Neural progenitor cell (in vitro differentiated cells): Measurements from ENCODE around the gene RFPL3.

ENCODE experiments used
- EZH2 ChIP-seq: fragments of 200-600 bp; sonication (generic); IDR thresholded peaks from 2 replicates; pipeline ENCODE4 v1.6.1; 2017; ENCODE audit warnings: antibody characterized with exemption, mild to moderate bottlenecking, moderate library complexity
- TF ChIP-seq, protein P1 (sequence below): fragments of 200-600 bp; sonication (generic); IDR thresholded peaks from 2 replicates; pipeline ENCODE4 v1.5.1; 2017; ENCODE audit warnings: antibody characterized with exemption, mild to moderate bottlenecking

DNA sequence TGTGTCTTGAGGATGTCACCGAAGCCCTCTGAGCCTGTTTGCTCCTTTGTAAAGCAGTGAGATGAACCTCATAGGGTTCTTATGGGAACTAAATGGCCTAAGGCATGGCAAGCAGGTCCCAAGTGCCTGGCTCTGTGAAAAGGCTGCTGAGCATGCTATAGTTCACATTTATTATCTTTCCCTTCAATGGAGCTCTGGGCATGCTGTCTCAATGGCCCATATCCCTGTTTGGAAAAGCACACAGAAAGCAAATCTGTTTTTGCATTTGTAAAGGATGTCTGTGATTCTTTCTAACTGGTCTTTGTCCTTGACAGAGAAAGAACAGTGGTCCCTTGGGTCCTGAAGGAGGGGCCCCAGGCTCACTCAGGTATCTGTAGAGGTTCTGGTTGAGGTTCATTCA, 28.0 kb downstream of the RFPL3 start:
- no peak for TF ChIP-seq EZH2
- TF ChIP-seq, protein P1, sequence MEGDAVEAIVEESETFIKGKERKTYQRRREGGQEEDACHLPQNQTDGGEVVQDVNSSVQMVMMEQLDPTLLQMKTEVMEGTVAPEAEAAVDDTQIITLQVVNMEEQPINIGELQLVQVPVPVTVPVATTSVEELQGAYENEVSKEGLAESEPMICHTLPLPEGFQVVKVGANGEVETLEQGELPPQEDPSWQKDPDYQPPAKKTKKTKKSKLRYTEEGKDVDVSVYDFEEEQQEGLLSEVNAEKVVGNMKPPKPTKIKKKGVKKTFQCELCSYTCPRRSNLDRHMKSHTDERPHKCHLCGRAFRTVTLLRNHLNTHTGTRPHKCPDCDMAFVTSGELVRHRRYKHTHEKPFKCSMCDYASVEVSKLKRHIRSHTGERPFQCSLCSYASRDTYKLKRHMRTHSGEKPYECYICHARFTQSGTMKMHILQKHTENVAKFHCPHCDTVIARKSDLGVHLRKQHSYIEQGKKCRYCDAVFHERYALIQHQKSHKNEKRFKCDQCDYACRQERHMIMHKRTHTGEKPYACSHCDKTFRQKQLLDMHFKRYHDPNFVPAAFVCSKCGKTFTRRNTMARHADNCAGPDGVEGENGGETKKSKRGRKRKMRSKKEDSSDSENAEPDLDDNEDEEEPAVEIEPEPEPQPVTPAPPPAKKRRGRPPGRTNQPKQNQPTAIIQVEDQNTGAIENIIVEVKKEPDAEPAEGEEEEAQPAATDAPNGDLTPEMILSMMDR, result no peak
